T-helper 17 cell (primary cell): ENCODE measurements around the gene SNURF. TPM values are rescaled to one million over a fixed set of nuclear protein-coding genes. Genes with fewer than 3 reads are reported as not detected.
"Not testable (repeated sequence)": the region's sequence is repeated elsewhere in the genome, so short reads cannot be mapped to it uniquely, and the experiment has no call there.

Source experiments
- ATAC-seq: fragments of 150-1000 bp; cut with Tn5 transposase; 2 replicates; pipeline ENCODE4 v1.10.0; 2021; ENCODE audit warnings: mild to moderate bottlenecking, moderate library complexity
- DNase-seq, 3 donors: peaks; one replicate each; pipeline versions ENCODE4 v3.0.0 to v3.0.0-alpha.2; 2020 to 2021
- H3K9me3 ChIP-seq: one replicate; pipeline ENCODE4 v1.7.0; 2013; ENCODE audit warnings: low read length, mild to moderate bottlenecking; ENCODE audit not compliant: control insufficient read depth, poor library complexity, severe bottlenecking
- H3K27ac Mint-ChIP-seq: one replicate; pipeline ENCODE4 v1.8.0; 2022; ENCODE audit warnings: mild to moderate bottlenecking, moderate library complexity, mixed read lengths
- H3K27me3 Mint-ChIP-seq: one replicate; pipeline ENCODE4 v1.8.0; 2022; ENCODE audit warnings: mixed read lengths
- H3K36me3 Mint-ChIP-seq: one replicate; pipeline ENCODE4 v1.8.0; 2022; ENCODE audit warnings: low read depth, mixed read lengths
- H3K4me1 Mint-ChIP-seq: one replicate; pipeline ENCODE4 v1.8.0; 2022; ENCODE audit warnings: mild to moderate bottlenecking, mixed read lengths
- H3K4me3 Mint-ChIP-seq: one replicate; pipeline ENCODE4 v1.8.0; 2022; ENCODE audit warnings: mild to moderate bottlenecking, moderate library complexity, mixed read lengths
- total RNA-seq, 4 donors: library from RNA in 2 of 4; stranded (reverse) in 2 of 4; gene quantifications; one replicate each; pipeline ENCODE4 v1.2.3 and lab custom pipeline; 2022 to 2026

SNURF gene
- total RNA-seq (10 to 100 TPM; 13.2 to 23.0 TPM), total RNA-seq (lab: John Stamatoyannopoulos, UW) (0.35 to 0.53 reads per million in 2 donors)

DNA sequence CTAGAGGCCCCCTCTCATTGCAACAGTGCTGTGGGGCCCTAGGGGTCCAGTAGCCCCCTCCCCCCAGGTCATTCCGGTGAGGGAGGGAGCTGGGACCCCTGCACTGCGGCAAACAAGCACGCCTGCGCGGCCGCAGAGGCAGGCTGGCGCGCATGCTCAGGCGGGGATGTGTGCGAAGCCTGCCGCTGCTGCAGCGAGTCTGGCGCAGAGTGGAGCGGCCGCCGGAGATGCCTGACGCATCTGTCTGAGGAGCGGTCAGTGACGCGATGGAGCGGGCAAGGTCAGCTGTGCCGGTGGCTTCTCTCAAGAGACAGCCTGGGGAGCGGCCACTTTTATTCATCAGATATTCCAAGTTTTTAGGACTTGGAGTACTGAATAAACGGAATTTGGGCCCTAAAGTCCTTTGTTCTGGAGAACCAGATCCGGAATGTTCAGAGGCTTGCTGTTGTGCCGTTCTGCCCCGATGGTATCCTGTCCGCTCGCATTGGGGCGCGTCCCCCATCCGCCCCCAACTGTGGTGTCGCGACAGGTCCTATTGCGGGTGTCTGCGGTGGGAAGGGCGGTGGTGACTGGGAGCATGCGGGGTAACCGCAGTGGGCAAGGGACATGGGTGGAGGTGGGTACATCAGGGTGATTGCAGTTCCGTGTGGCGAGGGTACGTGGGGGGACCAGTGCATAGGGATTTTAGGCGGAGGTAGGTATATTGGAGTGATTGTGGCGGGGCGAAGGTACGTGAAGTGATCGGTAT, at the start of gene SNURF, which contains the start of gene SNRPN:
TSS of gene SNURF (plus strand) at position 205 of the 748 bp plus-strand sequence. CDS start at position 267, 62 bp downstream.
TSS of gene SNRPN (plus strand) at position 205 of the 748 bp plus-strand sequence. CDS start 19,467 bp downstream, outside the sequence.
- Mint-ChIP-seq H3K4me3 (peak within 1 kb of the TSS; percentile 92), H3K27me3 (no peaks in the 10 kb centered on the region), H3K27ac (peak within 1 kb of the TSS; percentile 96), H3K4me1 (peaks cover 9% of the 10 kb centered on the region), H3K36me3 (peaks cover 9% of the 10 kb centered on the region)
- DNase-seq (peak; percentile 38 to 54 (median 42)), ATAC-seq (peak; percentile 54)
- H3K9me3 ChIP-seq, result no peaks in the 10 kb centered on the region

- no peak overlapping the region for H3K4me3 Mint-ChIP-seq
- peak; percentile 36 for ATAC-seq
- no peaks in the 10 kb centered on the region for H3K36me3 Mint-ChIP-seq
Observed at GRCh38 chr15:24916305-24917009, 38.3 kb upstream of the SNURF start.

GRCh38 chr15:24917431-24917830, 37.4 kb upstream of the SNURF start:
- ATAC-seq (no peak), DNase-seq (no peak)
- H3K4me3 Mint-ChIP-seq, result no peak overlapping the region
- no peaks in the 10 kb centered on the region for H3K36me3 Mint-ChIP-seq
- H3K4me1 Mint-ChIP-seq, result no peaks in the 10 kb centered on the region
- H3K9me3 ChIP-seq, result no peaks in the 10 kb centered on the region
- no peak overlapping the region for H3K27ac Mint-ChIP-seq
- no peaks in the 10 kb centered on the region for H3K27me3 Mint-ChIP-seq

More at GRCh38 chr15:24916305-24917009, 38.3 kb upstream of the SNURF start:
- Mint-ChIP-seq H3K4me1 (no peaks in the 10 kb centered on the region), H3K27ac (no peak overlapping the region), H3K27me3 (no peaks in the 10 kb centered on the region)
- no peaks in the 10 kb centered on the region for H3K9me3 ChIP-seq
- no peak for DNase-seq

DNA sequence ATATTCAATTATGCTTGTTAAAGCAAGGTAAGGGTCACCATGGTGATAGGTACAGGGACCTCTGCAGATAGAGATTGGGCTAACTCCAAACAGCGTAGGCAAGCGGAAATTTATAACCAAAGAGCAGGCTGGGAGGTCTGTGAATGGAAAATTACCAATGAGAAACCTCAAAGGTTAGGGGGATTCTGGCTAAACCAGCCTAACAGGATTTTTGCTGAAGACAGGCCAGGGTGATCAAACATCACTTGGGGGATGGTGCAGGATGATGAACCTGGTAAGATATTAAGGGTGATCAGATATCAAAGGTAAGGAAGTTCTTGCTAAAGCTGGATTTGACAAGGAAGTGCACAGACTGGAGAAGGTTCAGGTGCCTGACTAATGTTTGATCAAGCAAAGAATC, 35.3 kb upstream of the SNURF start:
- no peak for ATAC-seq
- H3K27ac Mint-ChIP-seq, result no peak overlapping the region
- H3K36me3 Mint-ChIP-seq, result no peaks in the 10 kb centered on the region
- no peak overlapping the region for H3K4me3 Mint-ChIP-seq
- H3K9me3 ChIP-seq, result no peaks in the 10 kb centered on the region
- no peaks in the 10 kb centered on the region for H3K4me1 Mint-ChIP-seq
- no peak for DNase-seq
- no peaks in the 10 kb centered on the region for H3K27me3 Mint-ChIP-seq

DNA sequence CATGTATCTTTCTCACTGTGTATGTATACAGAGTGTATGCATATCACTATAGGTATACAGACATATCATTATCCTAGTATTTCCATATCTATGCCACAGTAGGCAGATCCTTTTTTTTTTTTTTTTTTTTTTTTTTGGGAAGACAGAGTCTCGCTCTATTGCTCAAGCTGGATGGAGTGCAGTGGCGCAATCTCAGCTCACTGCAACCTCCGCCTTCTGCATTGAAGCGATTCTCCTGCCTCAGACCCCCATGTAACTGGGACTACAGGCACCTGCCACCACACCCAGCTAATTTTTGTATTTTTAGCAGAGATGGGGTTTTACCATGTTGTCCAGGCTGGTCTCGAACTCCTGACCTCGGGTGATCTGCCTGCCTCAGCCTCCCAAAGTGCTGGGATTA, 32.0 kb upstream of the SNURF start:
- H3K4me1 Mint-ChIP-seq, H3K9me3 ChIP-seq, H3K27me3 Mint-ChIP-seq, ATAC-seq, H3K27ac Mint-ChIP-seq, DNase-seq, H3K4me3 Mint-ChIP-seq, H3K36me3 Mint-ChIP-seq: not testable (repeated sequence)

- no peak for DNase-seq
- no peak for ATAC-seq
- Mint-ChIP-seq H3K27ac (no peak overlapping the region), H3K4me1 (no peaks in the 10 kb centered on the region), H3K4me3 (no peak overlapping the region), H3K27me3 (no peaks in the 10 kb centered on the region), H3K36me3 (no peaks in the 10 kb centered on the region)
- no peaks in the 10 kb centered on the region for H3K9me3 ChIP-seq
Observed at GRCh38 chr15:24924153-24924552, 30.6 kb upstream of the SNURF start.

GRCh38 chr15:24924621-24925020, 30.2 kb upstream of the SNURF start:
- no peaks in the 10 kb centered on the region for H3K9me3 ChIP-seq
- no peak for DNase-seq
- no peaks in the 10 kb centered on the region for H3K4me1 Mint-ChIP-seq
- no peaks in the 10 kb centered on the region for H3K27me3 Mint-ChIP-seq
- H3K36me3 Mint-ChIP-seq, result no peaks in the 10 kb centered on the region
- H3K4me3 Mint-ChIP-seq, result no peak overlapping the region
- no peak for ATAC-seq
- H3K27ac Mint-ChIP-seq, result no peak overlapping the region

- not testable (repeated sequence) for DNase-seq, H3K4me3 Mint-ChIP-seq, H3K27me3 Mint-ChIP-seq, ATAC-seq, H3K36me3 Mint-ChIP-seq, H3K27ac Mint-ChIP-seq, H3K9me3 ChIP-seq, H3K4me1 Mint-ChIP-seq
Observed at GRCh38 chr15:24931874-24932732, 22.7 kb upstream of the SNURF start.

DNA sequence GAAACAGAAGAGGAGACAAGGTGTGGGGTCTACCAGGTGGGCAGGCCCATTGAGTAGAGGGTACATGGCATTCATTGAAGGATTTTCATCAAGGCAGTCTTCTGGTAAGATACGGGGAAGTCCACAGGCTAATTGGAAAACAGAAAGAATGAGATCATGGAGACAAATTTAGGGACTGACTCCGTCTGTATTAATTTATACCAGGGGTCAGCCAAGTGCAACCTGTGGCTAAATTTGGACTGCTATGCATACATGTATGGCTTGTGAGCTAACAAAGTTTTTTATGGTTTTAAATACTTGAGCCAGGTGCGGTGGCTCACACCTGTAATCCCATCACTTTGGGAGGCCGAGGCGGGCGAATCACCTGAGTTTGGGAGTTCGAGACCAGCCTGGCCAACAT, 21.1 kb upstream of the SNURF start:
- Mint-ChIP-seq H3K36me3 (no peaks in the 10 kb centered on the region), H3K4me1 (no peaks in the 10 kb centered on the region), H3K27me3 (no peaks in the 10 kb centered on the region), H3K4me3 (no peak overlapping the region), H3K27ac (no peak overlapping the region)
- DNase-seq (no peak), ATAC-seq (no peak)
- no peaks in the 10 kb centered on the region for H3K9me3 ChIP-seq

DNA sequence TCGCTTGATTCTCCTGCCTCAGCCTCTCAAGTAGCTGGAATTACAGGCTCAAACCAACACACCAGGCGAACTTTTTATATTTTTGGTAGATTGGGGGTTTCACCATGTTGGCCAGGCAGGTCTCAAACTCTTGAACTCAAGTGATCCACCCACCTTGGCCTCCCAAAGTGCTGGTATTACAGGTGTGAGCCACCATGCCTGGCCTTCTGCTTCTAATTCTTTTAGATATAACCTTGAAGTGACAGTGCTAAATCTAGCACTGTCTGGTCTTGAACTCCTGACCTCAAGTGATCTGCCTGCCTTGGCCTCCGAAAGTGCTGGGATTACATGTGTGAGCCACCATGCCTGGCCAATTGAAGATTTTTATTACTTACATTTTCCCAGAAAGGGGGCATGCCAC, 16.6 kb upstream of the SNURF start:
- H3K9me3 ChIP-seq, H3K36me3 Mint-ChIP-seq, ATAC-seq, H3K27ac Mint-ChIP-seq, H3K4me1 Mint-ChIP-seq, H3K27me3 Mint-ChIP-seq, DNase-seq, H3K4me3 Mint-ChIP-seq: not testable (repeated sequence)

DNA sequence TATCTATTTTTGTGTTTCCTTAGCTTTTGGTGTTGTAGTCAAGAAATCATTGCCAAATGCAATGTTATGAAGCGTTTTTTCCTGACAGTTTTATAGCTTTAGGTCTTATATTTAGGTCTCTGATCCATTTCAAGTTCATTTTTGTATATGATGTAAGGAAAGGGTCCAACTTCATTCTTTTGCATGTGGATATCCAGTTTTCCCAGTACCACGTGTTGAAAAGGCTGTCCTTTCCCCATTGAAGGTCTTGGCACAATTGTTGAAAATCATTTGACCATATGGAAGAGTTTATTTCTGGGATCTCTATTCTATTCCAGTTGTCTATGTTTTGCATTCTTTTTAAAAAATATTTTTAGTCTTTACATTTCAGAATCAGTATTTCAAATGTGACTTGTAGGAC, 14.6 kb upstream of the SNURF start:
- no peaks in the 10 kb centered on the region for H3K36me3 Mint-ChIP-seq
- H3K27me3 Mint-ChIP-seq, result no peaks in the 10 kb centered on the region
- no peak overlapping the region for H3K4me3 Mint-ChIP-seq
- DNase-seq, result no peak
- H3K27ac Mint-ChIP-seq, result no peak overlapping the region
- H3K9me3 ChIP-seq, result no peaks in the 10 kb centered on the region
- no peaks in the 10 kb centered on the region for H3K4me1 Mint-ChIP-seq
- ATAC-seq, result no peak

- H3K4me3 Mint-ChIP-seq, result no peak overlapping the region
- H3K27ac Mint-ChIP-seq, result no peak overlapping the region
- DNase-seq (no peak), ATAC-seq (no peak)
- H3K9me3 ChIP-seq, result no peaks in the 10 kb centered on the region
- no peaks in the 10 kb centered on the region for H3K27me3 Mint-ChIP-seq
- H3K36me3 Mint-ChIP-seq, result no peaks in the 10 kb centered on the region
- no peaks in the 10 kb centered on the region for H3K4me1 Mint-ChIP-seq
Observed at GRCh38 chr15:24943361-24943760, 11.4 kb upstream of the SNURF start.

GRCh38 chr15:24944954-24945353, 9.8 kb upstream of the SNURF start:
- Mint-ChIP-seq H3K4me3 (no peak overlapping the region), H3K4me1 (no peaks in the 10 kb centered on the region), H3K36me3 (no peaks in the 10 kb centered on the region), H3K27ac (no peak overlapping the region), H3K27me3 (no peaks in the 10 kb centered on the region)
- DNase-seq, result no peak
- ATAC-seq, result no peak
- no peaks in the 10 kb centered on the region for H3K9me3 ChIP-seq
